GM15510 (cell line): ENCODE measurements around the gene SPON1.

ENCODE experiments used
- POLR2A ChIP-seq: IDR thresholded peaks from 3 replicates; pipeline ENCODE4 v1.6.1; 2011; ENCODE audit warnings: borderline replicate concordance; ENCODE audit not compliant: insufficient read length; ENCODE audit errors: extremely low read depth

The SPON1 gene

GRCh38 chr11:14202251-14203196 lies 240.0 kb downstream of the SPON1 start:
- no peak for TF ChIP-seq POLR2A

GRCh38 chr11:14203321-14203720 lies 240.8 kb downstream of the SPON1 start:
- TF ChIP-seq POLR2A = no peak

- no peak for TF ChIP-seq POLR2A
These were observed 250.5 kb downstream of the SPON1 start for GRCh38 chr11:14212986-14213385.

GRCh38 chr11:14218728-14219127 lies 256.2 kb downstream of the SPON1 start:
- no peak for TF ChIP-seq POLR2A

GRCh38 chr11:14223636-14224288 lies 261.2 kb downstream of the SPON1 start:
- TF ChIP-seq POLR2A = no peak

GRCh38 chr11:14224395-14224794 lies 261.9 kb downstream of the SPON1 start:
- no peak for TF ChIP-seq POLR2A

GRCh38 chr11:14225666-14226065 lies 263.1 kb downstream of the SPON1 start:
- TF ChIP-seq POLR2A = no peak

GRCh38 chr11:14228356-14228755 lies 265.8 kb downstream of the SPON1 start:
- TF ChIP-seq POLR2A = no peak

- no peak for TF ChIP-seq POLR2A
These were observed 266.9 kb downstream of the SPON1 start for GRCh38 chr11:14229472-14229871.

GRCh38 chr11:14230407-14230806 lies 267.9 kb downstream of the SPON1 start:
- no peak for TF ChIP-seq POLR2A

- no peak for TF ChIP-seq POLR2A
These were observed 270.1 kb downstream of the SPON1 start for GRCh38 chr11:14232652-14233051.

GRCh38 chr11:14234446-14234845 lies 271.9 kb downstream of the SPON1 start:
- no peak for TF ChIP-seq POLR2A

- TF ChIP-seq POLR2A = no peak
These were observed 273.2 kb downstream of the SPON1 start for GRCh38 chr11:14235701-14236100.

- no peak for TF ChIP-seq POLR2A
These were observed 275.0 kb downstream of the SPON1 start for GRCh38 chr11:14237444-14237961.

- TF ChIP-seq POLR2A = no peak
These were observed 277.7 kb downstream of the SPON1 start for GRCh38 chr11:14240221-14240620.
